ENCODE results near the gene TOM1. TPM values are rescaled to one million over a fixed set of nuclear protein-coding genes. Genes with fewer than 3 reads are reported as not detected.

TOM1 gene
- total RNA-seq, 4 donors from 2014 or later, result 56.3 to 183 (median 104) TPM

- Histone ChIP-seq H3K27ac (no peak overlapping the region), H3K4me1 (peaks cover 24 to 30% (median 27%) of the 10 kb centered on the region in 4 donors), H3K36me3 (peaks cover 0 to 9% (median 0%) of the 10 kb centered on the region in 4 donors), H3K27me3 (no peaks in the 10 kb centered on the region), H3K9me3 (no peaks in the 10 kb centered on the region), H3K4me3 (no peak overlapping the region)
- 74 to 84% methylated on average over 4 to 12 of the region's 12 CpGs for WGBS, 2 donors (ENCODE audit: low coverage in 1 of 2)
- in situ Hi-C loops (cut with MboI; ENCODE audit: low pct_ligation_motif_present in 1 of 4, low pct_unique_long_range_greater_than_20kb in 1 of 4, low sequenced_read_pairs in 3 of 4) (no loop called here), intact Hi-C loops (cut with DNase I; ENCODE audit: low total_unique reads) (no loop called here)
- no peak for DNase-seq
- no peak for TF ChIP-seq EP300 (IDR thresholded peaks at IDR 0.05; ENCODE audit: low read depth)
- no peak for TF ChIP-seq POLR2AphosphoS5 (IDR thresholded peaks at IDR 0.05)
- no peak for TF ChIP-seq CTCF (IDR thresholded peaks at IDR 0.05)
- no peak for TF ChIP-seq POLR2A (IDR thresholded peaks at IDR 0.05)
Observed at GRCh38 chr22:35317680-35318290, 18.1 kb downstream of the TOM1 start.

GRCh38 chr22:35318346-35319215 is 18.9 kb downstream of the TOM1 start:
- Histone ChIP-seq H3K36me3 (peaks cover 0 to 12% (median 2%) of the 10 kb centered on the region in 4 donors), H3K4me3 (no peak overlapping the region), H3K27ac (no peak overlapping the region), H3K9me3 (no peaks in the 10 kb centered on the region), H3K27me3 (no peaks in the 10 kb centered on the region), H3K4me1 (peaks cover 16 to 22% (median 19%) of the 10 kb centered on the region in 4 donors)
- intact Hi-C loops (cut with DNase I; ENCODE audit: low total_unique reads), result no loop called here
- no peak for DNase-seq
- TF ChIP-seq POLR2AphosphoS5 (IDR thresholded peaks at IDR 0.05) (no peak), EP300 (IDR thresholded peaks at IDR 0.05; ENCODE audit: low read depth) (no peak), POLR2A (IDR thresholded peaks at IDR 0.05) (no peak), CTCF (IDR thresholded peaks at IDR 0.05) (no peak)
- in situ Hi-C loops (cut with MboI; ENCODE audit: low pct_ligation_motif_present in 1 of 4, low pct_unique_long_range_greater_than_20kb in 1 of 4, low sequenced_read_pairs in 3 of 4), result no loop called here
- 89% methylated on average over 24 of the region's 24 CpGs; no CpG with 5 or more reads in 1 of the 2 donors for WGBS, 2 donors (ENCODE audit: low coverage in 1 of 2)

- DNase-seq, result no peak
- intact Hi-C loops (cut with DNase I; ENCODE audit: low total_unique reads), result no loop called here
Observed at GRCh38 chr22:35319244-35319985, 19.7 kb downstream of the TOM1 start.

GRCh38 chr22:35322126-35322525 is 22.4 kb downstream of the TOM1 start:
- H3K4me3 ChIP-seq, result no peak overlapping the region
- H3K27ac ChIP-seq, result no peak overlapping the region
- in situ Hi-C loops (cut with MboI; ENCODE audit: low pct_ligation_motif_present in 1 of 4, low pct_unique_long_range_greater_than_20kb in 1 of 4, low sequenced_read_pairs in 3 of 4), result no loop called here
- TF ChIP-seq POLR2AphosphoS5 (IDR thresholded peaks at IDR 0.05) (no peak), EP300 (IDR thresholded peaks at IDR 0.05; ENCODE audit: low read depth) (no peak), CTCF (IDR thresholded peaks at IDR 0.05) (no peak), POLR2A (IDR thresholded peaks at IDR 0.05) (no peak)
- no peaks in the 10 kb centered on the region for H3K9me3 ChIP-seq
- H3K27me3 ChIP-seq, result no peaks in the 10 kb centered on the region
- intact Hi-C loops (cut with DNase I; ENCODE audit: low total_unique reads), result no loop called here
- H3K4me1 ChIP-seq, result no peaks in the 10 kb centered on the region
- peaks cover 0 to 34% (median 15%) of the 10 kb centered on the region in 4 donors for H3K36me3 ChIP-seq
- no peak for DNase-seq
- WGBS, 2 donors (ENCODE audit: low coverage in 1 of 2), result 93 to 95% methylated on average over 3 to 10 of the region's 10 CpGs

More at GRCh38 chr22:35319244-35319985, 19.7 kb downstream of the TOM1 start:
- TF ChIP-seq EP300 (IDR thresholded peaks at IDR 0.05; ENCODE audit: low read depth) (no peak), POLR2AphosphoS5 (IDR thresholded peaks at IDR 0.05) (no peak)
- H3K4me3 ChIP-seq, result no peak overlapping the region
- H3K36me3 ChIP-seq, result peaks cover 0 to 14% (median 5%) of the 10 kb centered on the region in 4 donors
- 89% methylated on average over 18 of the region's 18 CpGs; no CpG with 5 or more reads in 1 of the 2 donors for WGBS, 2 donors (ENCODE audit: low coverage in 1 of 2)
- in situ Hi-C loops (cut with MboI; ENCODE audit: low pct_ligation_motif_present in 1 of 4, low pct_unique_long_range_greater_than_20kb in 1 of 4, low sequenced_read_pairs in 3 of 4), result no loop called here
- H3K9me3 ChIP-seq, result no peaks in the 10 kb centered on the region
- H3K27ac ChIP-seq, result no peak overlapping the region
- H3K4me1 ChIP-seq, result peaks cover 8 to 14% (median 11%) of the 10 kb centered on the region in 4 donors
- no peaks in the 10 kb centered on the region for H3K27me3 ChIP-seq

Data from transverse colon (tissue), 4 donors.